Loucy (cell line): ENCODE results near the gene NUDT2.

Experiments used
- EZH2phosphoT487 ChIP-seq: fragments of 200-600 bp; IDR thresholded peaks from 2 replicates; pipeline ENCODE4 v1.6.1; 2018; ENCODE audit warnings: antibody characterized with exemption, mild to moderate bottlenecking, moderate library complexity, borderline replicate concordance
- TF ChIP-seq, protein P1 (sequence below): fragments of 200-600 bp; sonication (generic); conservative IDR thresholded peaks from 2 replicates; pipeline ENCODE4 v1.5.1; 2014; ENCODE audit warnings: mild to moderate bottlenecking, antibody characterized with exemption, low read length

DNA sequence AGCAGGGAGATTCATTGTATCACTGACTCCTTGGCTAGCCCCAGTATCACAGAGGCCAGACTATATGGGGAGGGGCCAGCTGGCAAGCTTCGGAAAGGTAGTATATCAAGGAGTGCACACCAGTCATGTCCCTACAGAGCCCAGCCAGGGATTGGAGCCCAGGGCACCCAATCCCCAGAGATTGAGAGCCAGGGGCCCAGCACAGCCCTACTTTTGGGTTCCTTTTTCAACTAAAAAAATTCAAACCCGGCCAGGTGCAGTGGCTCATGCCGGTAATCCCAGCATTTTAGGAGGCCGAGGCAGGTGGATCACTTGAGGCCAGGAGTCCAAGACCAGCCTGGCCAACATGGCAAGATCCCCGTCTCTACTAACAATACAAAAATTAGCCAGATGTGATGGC, 52.7 kb downstream of the NUDT2 start:
- TF ChIP-seq, protein P1, sequence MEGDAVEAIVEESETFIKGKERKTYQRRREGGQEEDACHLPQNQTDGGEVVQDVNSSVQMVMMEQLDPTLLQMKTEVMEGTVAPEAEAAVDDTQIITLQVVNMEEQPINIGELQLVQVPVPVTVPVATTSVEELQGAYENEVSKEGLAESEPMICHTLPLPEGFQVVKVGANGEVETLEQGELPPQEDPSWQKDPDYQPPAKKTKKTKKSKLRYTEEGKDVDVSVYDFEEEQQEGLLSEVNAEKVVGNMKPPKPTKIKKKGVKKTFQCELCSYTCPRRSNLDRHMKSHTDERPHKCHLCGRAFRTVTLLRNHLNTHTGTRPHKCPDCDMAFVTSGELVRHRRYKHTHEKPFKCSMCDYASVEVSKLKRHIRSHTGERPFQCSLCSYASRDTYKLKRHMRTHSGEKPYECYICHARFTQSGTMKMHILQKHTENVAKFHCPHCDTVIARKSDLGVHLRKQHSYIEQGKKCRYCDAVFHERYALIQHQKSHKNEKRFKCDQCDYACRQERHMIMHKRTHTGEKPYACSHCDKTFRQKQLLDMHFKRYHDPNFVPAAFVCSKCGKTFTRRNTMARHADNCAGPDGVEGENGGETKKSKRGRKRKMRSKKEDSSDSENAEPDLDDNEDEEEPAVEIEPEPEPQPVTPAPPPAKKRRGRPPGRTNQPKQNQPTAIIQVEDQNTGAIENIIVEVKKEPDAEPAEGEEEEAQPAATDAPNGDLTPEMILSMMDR: no peak
- TF ChIP-seq EZH2phosphoT487: no peak
